Spleen (tissue), 7 donors: Measurements from ENCODE around the gene CYYR1.

Experiments used
- POLR2A ChIP-seq, 3 donors: fragments of 450-650 bp; IDR thresholded peaks; one replicate each; pipeline ENCODE4 v1.5.1; 2017; ENCODE audit warnings: antibody characterized with exemption in 3 of 3, mild to moderate bottlenecking in 1 of 3
- POLR2AphosphoS5 ChIP-seq, 3 donors: sonication (generic); formaldehyde crosslinking; IDR thresholded peaks; one replicate each; pipeline ENCODE4 v1.5.1; 2017; ENCODE audit warnings: antibody characterized with exemption in 3 of 3
- TF ChIP-seq, protein P1 (sequence below), 11 experiments: fragments of 200-600 bp in 7 of 11; fragments of 450-650 bp in 4 of 11; sonication (generic) in 4 of 11; IDR thresholded peaks in 8 of 11; conservative IDR thresholded peaks in 3 of 11; 1 replicate in 7 of 11; 2 replicates in 4 of 11; pipeline versions ENCODE4 v1.4.0 to v1.8.0; 2016 to 2021; ENCODE audit warnings: antibody characterized with exemption in 11 of 11, inconsistent platforms in 4 of 11, mild to moderate bottlenecking in 1 of 11
- donor health status: DM: no; HTN: no; CAD: no; lungs with moderate emphysema.
- donor health status: DM: no; HTN: no; CAD: no.
- donor health status: DM: no; HTN: no; CAD: no.

DNA sequence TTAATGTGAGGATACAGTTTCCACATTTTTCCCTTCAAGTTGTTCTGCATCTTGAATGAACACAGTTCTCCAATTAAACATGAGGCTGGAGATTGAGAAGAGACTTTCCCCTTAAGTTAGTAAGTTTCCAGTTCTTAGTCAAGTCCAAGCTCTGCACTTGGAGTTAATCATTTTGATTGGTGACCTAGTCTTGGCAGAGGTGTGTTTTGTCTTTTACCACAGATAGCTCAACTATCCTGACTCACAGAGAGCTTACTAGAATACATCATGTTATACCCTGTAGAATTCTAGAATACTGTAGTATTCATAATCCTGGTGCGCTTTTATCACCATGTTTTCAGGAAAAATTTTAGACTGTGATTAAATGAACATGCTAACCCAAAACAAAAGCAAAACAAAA is 129.2 kb downstream of the CYYR1 start:
- TF ChIP-seq, protein P1, sequence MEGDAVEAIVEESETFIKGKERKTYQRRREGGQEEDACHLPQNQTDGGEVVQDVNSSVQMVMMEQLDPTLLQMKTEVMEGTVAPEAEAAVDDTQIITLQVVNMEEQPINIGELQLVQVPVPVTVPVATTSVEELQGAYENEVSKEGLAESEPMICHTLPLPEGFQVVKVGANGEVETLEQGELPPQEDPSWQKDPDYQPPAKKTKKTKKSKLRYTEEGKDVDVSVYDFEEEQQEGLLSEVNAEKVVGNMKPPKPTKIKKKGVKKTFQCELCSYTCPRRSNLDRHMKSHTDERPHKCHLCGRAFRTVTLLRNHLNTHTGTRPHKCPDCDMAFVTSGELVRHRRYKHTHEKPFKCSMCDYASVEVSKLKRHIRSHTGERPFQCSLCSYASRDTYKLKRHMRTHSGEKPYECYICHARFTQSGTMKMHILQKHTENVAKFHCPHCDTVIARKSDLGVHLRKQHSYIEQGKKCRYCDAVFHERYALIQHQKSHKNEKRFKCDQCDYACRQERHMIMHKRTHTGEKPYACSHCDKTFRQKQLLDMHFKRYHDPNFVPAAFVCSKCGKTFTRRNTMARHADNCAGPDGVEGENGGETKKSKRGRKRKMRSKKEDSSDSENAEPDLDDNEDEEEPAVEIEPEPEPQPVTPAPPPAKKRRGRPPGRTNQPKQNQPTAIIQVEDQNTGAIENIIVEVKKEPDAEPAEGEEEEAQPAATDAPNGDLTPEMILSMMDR (IDR thresholded peaks at IDR 0.05 in 8 of 11, conservative IDR thresholded peaks at IDR 0.05 in 3 of 11), result no peak
- TF ChIP-seq POLR2A (IDR thresholded peaks at IDR 0.05) (no peak), POLR2AphosphoS5 (IDR thresholded peaks at IDR 0.05) (no peak)
